D721Med (cell line): Measurements from ENCODE around the gene MYDGF.

ENCODE experiments used
- DNase-seq: peaks from one replicate; pipeline ENCODE4 v3.0.0; 2011; ENCODE audit warnings: low spot score; ENCODE audit not compliant: insufficient read length
- FAIRE-seq: peaks from 2 replicates; lab custom pipeline; 2011; peaks lifted over from hg19 to GRCh38; lab: Jason Lieb, UNC
- CTCF ChIP-seq: IDR thresholded peaks from 2 replicates; pipeline ENCODE4 v1.5.1; 2012; ENCODE audit warnings: mild to moderate bottlenecking, control low read depth; ENCODE audit not compliant: insufficient read depth; ENCODE audit errors: missing control alignments

The MYDGF gene

DNA sequence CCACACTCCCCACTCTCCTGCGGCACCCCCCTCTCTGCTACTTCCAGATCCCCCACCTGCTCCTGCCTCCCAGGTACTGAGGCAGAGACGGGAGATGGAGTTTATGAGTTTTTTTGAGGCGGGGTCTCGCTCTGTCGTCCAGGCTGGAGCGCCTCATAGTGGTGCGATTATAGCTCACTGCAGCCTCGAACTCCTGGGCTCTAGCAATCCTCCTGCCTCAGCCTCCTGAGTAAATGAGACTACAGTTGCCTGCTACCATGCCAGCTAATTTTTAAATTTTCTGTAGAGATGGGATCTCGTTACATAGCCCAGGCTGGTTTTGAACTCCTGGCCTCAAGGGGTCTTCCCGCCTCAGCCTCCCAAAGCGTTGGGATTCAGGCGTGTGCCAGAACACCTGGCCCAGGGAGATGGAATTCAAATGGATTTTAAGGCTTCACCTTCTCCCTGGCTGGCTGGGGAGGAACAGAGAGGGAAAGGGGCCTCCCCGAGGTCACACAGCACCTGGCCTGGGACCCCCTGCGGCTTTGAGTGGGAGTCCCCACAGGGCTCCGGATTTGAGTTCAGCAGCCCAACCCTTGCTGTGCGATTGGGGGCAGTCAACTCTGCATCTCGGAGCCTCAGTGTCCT, 50.4 kb downstream of the MYDGF start:
- FAIRE-seq: no peak
- DNase-seq: no peak
- no peak for TF ChIP-seq CTCF

- DNase-seq (no peak), FAIRE-seq (no peak)
- TF ChIP-seq CTCF: no peak
These were observed 52.1 kb downstream of the MYDGF start for GRCh38 chr19:4618019-4618418.

DNA sequence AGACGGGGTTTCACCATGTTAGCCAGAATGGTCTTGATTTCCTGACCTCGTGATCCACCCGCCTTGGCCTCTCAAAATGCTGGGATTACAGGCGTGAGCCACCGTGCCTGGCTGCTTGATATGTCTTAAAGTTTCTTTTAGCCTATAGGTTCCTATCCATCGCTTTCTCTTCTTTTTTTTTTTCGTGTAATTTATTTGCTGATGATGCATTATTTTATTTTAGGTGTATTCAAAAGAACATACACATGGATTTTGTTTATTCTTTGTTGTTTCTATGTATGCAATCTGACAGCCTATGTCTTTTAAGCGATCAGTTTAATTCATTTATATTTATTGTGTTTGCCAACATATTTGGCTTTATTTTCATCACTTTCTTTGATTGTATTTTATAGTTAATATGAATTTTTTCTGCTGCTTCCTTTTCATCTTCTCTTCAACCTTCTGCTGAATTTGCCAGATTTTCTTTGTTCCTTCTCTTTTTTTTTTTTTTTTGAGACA, 56.8 kb downstream of the MYDGF start:
- DNase-seq (no peak), FAIRE-seq (no peak)
- TF ChIP-seq CTCF: no peak

GRCh38 chr19:4609878-4610511, 60.1 kb downstream of the MYDGF start:
- no peak for DNase-seq
- FAIRE-seq: no peak
- TF ChIP-seq CTCF: no peak
